Measurements from ENCODE around the gene UGGT2. TPM values are rescaled to one million over a fixed set of nuclear protein-coding genes. Genes with fewer than 3 reads are reported as not detected.
"Not testable (repeated sequence)": the region's sequence is repeated elsewhere in the genome, so short reads cannot be mapped to it uniquely, and the experiment has no call there.

UGGT2 gene
- total RNA-seq, 1 donor from 2014 or later, result 0.37 TPM

DNA sequence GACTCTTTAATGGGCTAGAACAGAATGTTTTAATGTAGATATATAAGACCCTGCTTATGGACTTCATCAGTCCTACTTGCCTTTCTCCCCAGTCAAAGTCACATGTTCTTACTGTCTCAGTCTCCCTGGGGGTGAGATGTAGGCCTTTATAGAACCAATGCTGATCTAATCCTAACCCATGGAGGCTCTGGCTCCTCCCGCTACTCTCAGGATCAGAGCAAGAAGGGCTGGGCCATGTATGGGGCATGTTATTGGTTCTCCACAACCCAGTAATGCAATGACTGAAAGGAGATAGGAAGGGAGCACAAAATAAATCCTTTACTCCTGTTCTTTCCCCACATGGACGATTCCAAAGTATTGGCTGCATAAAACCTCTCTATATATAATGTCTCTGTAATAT, 82.3 kb downstream of the UGGT2 start:
- intact Hi-C loops (cut with micrococcal nuclease), result no loop called here

GRCh38 chr13:95968906-95969305, 84.3 kb downstream of the UGGT2 start:
- intact Hi-C loops (cut with micrococcal nuclease), result no loop called here

DNA sequence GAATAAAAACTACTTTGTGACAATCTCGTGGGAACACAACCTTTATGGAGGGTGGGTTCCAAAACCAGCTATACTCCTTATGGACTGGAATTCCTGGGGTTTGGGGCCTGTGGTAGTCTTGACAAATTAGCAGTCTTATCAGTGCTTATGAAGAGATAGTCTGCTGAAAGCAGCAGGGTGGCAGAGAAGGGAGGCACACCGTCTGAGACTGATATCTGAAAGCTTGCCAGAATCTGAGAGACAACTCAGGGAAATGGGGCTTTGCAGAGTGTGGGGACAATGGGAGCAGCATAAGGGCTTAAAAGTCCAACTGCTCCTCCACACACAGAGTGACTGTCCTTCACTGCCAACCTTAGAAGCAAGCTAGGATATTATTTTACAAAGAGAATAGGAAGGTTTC, 95.9 kb downstream of the UGGT2 start:
- intact Hi-C loops (cut with micrococcal nuclease), result no loop called here

- intact Hi-C loops (cut with micrococcal nuclease), result no loop called here
These were observed 96.5 kb downstream of the UGGT2 start for GRCh38 chr13:95956589-95957148.

DNA sequence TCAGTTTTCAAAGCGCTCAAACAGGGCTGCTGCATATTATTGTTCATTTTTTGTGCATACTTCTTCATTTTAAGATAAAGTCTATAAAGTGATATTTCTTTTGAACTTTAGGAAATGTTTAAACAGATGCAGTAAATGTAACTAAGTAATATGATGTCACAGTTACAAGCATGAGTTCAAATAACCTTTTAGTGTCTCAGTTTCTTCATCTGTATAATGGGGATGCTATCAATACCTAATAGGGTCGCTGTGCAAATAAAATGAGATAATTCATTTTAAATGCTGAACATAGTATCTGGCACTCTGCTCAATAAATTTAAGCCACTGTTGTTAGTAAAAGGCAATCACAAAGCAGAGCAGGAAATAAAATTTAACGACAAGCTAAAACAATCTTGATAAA, 97.5 kb downstream of the UGGT2 start:
- intact Hi-C loops (cut with micrococcal nuclease), result no loop called here

DNA sequence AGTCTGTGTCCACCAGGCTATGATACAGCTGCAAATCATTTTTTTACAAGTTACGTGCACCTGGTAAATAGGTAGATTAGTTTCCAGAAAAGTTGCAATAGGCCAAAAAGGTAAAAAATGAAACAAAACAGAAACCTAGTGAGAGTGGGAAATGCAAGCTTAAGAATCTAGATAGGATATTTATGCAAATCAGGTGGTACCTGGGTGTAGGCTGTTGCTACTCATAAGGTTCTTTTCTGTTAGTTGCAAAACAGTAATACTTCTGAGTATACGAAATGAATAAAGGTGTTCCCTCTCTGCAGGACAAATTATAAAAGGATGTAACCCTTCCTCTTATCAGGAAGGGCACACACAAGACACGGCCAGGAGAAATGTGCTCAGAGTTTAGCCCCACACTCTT, 97.9 kb downstream of the UGGT2 start:
- intact Hi-C loops (cut with micrococcal nuclease), result no loop called here

GRCh38 chr13:95954266-95954665, 98.9 kb downstream of the UGGT2 start:
- intact Hi-C loops (cut with micrococcal nuclease), result no loop called here

DNA sequence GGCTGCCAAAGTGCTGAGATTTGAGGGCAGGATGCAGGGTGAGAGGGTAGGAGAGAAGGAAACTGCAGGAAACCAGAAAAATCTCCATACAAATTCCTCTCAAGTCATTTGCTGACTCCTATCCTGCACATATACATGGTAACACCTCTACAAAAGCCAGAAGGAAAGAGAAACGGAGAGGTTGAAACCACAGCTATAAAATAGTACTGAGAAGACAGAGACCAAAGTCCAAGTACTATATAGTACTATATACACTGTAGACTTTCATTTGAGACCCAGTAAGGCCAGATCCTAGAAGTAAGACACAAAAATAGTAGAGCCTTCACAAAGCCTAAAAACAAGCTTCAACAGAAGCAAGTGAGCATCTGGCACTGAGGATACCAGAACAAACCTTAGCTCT, 103.1 kb downstream of the UGGT2 start:
- intact Hi-C loops (cut with micrococcal nuclease), result no loop called here

DNA sequence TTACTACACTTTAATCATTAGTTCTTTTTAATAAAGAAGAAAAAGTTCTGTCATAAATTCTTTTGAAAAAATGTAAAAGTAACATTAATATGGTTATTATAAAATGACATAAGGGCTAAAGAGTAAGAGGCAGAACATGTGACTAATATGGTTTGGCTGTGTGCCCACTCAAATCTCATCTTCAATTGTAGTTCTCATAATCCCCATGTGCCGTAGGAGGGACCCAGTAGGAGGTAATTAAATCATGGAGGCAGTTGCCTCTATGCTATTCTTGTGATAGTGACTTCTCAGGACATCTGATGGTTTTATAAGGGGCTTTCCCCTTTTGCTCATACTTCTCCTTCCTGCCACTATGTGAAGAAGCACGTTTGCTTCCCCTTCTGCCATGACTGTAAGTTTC, 104.5 kb downstream of the UGGT2 start:
- intact Hi-C loops (cut with micrococcal nuclease), result no loop called here

GRCh38 chr13:95937714-95938320, 115.4 kb downstream of the UGGT2 start:
- intact Hi-C loops (cut with micrococcal nuclease), result no loop called here

DNA sequence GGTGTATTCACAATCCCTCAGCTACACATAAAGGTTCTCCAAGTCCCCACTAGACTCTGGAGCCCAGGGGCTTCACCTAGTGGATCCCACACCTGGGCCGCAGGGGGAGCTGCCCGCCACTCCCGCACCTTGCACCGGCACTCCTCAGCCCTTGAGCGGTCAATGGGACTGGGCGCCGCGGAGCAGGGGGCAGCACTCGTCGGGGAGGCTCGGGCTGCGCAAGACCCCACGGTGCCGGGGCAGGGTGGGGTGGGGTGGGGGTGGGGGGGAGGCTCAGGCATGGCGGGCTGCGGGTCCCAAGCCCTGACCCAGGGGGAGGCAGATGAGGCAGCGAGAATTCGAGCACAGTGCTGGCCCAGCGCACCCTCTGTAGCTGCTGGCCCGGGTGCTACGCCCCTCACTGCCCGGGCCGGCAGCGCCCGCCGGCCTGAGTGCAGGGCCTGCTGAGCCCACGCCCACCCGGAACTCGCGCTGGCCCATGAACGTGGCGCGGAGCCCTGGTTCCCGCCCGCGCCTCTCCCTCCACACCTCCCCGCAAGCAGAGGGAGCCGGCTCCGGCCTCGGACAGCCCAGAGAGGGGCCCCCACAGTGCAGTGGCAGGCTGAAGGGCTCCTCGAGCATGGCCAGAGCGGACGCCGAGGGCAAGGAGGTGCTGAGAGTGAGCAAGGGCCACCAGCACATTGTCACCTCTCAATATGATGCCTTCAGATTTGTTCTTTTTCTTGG, 121.7 kb downstream of the UGGT2 start:
- intact Hi-C loops (cut with micrococcal nuclease), result no loop called here

DNA sequence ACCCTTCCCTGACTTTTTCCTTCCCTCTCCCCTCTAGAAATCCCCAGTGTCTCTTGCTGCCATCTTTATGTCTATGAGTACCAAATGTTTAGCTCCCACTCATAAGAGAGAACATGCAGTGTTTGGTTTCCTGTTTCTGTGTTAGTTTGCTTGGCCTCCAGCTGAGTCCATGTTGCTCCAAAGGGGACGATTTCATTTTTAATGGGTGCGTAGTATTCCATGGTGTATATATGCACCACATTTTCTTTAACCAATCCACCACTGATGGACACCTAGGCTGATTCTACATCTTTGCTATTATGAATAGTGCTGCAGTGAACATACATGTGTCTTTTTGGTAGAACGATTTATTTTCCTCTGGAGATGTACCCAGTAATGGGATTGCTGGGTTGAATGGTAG, 123.8 kb downstream of the UGGT2 start:
- intact Hi-C loops (cut with micrococcal nuclease), result no loop called here

DNA sequence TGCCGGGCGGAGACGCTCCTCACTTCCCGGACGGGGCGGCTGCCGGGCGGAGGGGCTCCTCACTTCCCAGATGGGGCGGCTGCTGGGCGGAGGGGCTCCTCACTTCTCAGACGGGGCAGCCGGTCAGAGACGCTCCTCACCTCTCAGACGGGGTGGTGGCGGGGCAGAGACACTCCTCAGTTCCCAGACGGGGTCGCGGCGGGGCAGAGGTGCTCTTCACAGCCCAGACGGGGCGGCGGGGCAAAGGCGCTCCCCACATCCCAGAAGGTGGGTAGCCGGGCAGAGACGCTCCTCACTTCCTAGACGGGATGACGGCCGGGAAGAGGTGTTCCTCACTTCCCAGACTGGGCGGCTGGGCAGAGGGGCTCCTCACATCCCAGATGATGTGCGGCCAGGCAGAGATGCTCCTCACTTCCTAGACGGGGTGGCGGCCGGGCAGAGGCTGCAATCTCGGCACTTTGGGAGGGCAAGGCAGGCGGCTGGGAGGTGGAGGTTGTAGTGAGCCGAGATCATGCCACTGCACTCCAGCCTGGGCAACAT, 124.8 kb downstream of the UGGT2 start:
- intact Hi-C loops (cut with micrococcal nuclease), result not testable (repeated sequence)

DNA sequence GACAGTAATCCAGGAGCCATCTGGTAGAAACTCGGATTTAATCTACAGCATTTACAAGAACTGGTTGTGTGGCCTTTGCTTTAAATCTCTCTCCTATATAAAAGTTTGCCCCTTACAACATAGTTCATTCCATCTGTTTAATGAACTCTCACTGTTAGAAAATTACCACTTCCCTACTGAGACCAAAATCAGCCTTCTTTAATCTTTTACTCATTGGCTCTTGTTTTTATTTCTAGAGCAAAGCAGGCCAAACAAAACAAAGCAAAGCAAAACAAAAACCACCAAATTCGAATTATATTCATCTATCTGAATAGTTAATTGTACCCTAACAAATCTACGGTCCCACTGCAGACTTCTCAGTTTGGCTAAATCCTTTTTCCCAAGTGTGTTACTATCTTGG, 127.0 kb downstream of the UGGT2 start:
- intact Hi-C loops (cut with micrococcal nuclease), result no loop called here

GRCh38 chr13:95924389-95924994, 128.7 kb downstream of the UGGT2 start:
- intact Hi-C loops (cut with micrococcal nuclease), result no loop called here

- intact Hi-C loops (cut with micrococcal nuclease), result no loop called here
These were observed 131.7 kb downstream of the UGGT2 start for GRCh38 chr13:95921485-95921884.

DNA sequence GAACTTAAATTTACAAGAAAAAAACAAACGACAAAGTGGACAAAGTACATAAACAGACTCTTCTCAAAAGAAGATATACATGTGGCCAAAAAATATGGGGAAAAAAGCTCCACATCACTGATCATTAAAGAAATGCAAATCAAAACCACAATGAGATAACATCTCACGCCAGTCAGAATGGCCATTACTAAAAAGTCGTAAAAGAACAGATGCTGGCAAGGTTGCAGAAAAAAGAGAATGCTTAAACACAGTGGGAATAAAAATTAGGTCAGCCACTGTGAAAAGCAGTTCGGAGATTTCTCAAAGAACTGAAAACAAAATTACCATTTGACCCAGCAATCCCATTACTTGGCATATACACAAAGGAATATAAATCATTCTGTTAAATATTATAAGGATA, 132.7 kb downstream of the UGGT2 start:
- intact Hi-C loops (cut with micrococcal nuclease), result no loop called here

DNA sequence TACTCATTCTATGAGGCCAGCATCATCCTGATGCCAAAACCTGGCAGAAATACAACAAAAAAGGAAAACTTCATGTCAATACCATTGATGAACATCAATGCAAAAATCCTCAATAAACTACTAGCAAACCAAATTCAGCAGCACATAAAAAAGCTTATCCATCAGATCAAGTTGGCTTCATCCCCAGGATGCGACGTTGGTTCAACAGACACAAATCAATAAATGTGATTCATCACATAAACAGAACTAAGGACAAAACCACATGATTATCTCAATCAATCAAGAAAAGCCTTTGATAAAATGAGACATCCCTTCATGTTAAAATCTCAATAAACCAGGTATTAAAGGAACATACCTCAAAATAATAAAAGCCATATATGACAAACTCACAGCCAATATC, 134.3 kb downstream of the UGGT2 start:
- intact Hi-C loops (cut with micrococcal nuclease), result no loop called here

DNA sequence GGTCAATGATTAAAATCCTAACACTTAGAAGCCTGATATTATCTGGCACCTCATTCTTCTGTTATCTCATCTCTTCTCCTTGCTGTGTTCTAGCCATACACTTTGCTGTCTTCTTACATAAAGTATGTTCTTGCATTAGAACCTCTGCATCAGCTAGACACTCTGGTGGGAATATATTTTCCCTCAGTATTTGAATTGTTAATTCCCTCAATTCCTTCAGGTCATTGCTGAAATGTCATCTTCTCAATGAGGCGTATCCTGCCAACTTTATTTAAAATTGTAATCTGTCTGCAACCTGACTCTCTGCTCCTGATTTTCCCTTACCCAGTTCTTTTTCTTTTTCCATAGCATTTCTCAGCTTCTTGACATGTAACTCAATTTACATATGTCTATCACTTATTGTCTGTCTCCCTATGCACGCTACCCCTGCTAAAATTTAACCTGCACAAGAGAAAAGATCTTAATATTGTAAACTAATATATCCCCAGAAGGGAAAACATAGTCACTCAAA, 138.2 kb downstream of the UGGT2 start:
- intact Hi-C loops (cut with micrococcal nuclease), result no loop called here

DNA sequence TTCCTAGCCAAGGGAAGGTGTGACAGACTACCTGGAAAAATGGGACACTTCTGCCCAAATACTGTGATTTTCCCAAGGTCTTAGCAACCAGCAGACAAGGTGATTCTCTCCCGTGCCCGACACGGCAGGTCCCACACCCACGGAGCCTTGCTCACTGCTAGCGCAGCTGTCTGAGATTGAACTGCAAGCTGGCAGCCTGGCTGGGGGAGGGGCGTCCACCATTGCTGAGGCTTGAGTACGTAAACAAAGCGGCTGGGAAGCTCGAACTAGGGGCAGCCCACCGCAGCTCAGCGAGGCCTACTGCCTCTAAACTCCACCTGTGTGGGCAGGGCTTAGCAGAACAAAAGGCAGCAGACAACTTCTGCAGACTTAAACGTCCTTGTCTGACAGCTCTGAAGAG, 146.2 kb downstream of the UGGT2 start:
- intact Hi-C loops (cut with micrococcal nuclease), result no loop called here

GRCh38 chr13:95903569-95903968, 149.6 kb downstream of the UGGT2 start:
- intact Hi-C loops (cut with micrococcal nuclease), result no loop called here

DNA sequence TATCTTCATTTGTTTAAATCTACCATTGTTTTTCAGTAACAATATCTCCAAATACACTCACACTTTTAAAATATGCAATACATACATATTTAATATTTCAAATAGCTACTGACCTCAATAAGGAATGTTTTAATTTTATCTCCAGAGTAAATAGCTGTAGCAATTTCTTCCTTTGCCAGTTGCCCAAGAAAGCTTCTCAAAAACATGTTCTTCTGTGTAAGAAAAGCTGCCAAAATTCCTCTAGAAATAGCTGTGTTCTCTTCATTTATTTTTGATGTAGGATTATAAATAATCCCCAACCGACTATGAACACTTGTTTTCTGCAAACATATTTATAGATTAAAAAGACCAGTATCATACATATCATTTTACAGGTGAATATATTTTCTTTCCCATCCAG, 150.5 kb downstream of the UGGT2 start:
- intact Hi-C loops (cut with micrococcal nuclease), result no loop called here

Data from T-helper 1 cell treated with Interleukin-12 subunit alpha and Interleukin-12 subunit beta and Interleukin-4 antibody, amounts not matched to agents 30 ng/mL and 1 ng/mL, for 36 hours (primary cell).